Ishikawa (cell line): ENCODE results near the gene SCG2.

ENCODE experiments used
- CEBPB ChIP-seq: IDR thresholded peaks from 2 replicates; pipeline ENCODE4 v1.6.1; 2012
- CREB1 ChIP-seq: IDR thresholded peaks from 2 replicates; pipeline ENCODE4 v1.6.1; 2012; ENCODE audit warnings: low read depth
- EGR1 ChIP-seq: IDR thresholded peaks from 2 replicates; pipeline ENCODE4 v1.6.1; 2012
- EP300 ChIP-seq: IDR thresholded peaks from 2 replicates; pipeline ENCODE4 v1.6.1; 2012; ENCODE audit warnings: borderline replicate concordance
- FOXM1 ChIP-seq: IDR thresholded peaks from 2 replicates; pipeline ENCODE4 v1.6.1; 2012; ENCODE audit warnings: low read depth, borderline replicate concordance
- NFIC ChIP-seq: IDR thresholded peaks from 2 replicates; pipeline ENCODE4 v1.6.1; 2012
- RAD21 ChIP-seq: IDR thresholded peaks from 2 replicates; pipeline ENCODE4 v1.6.1; 2012; ENCODE audit warnings: low read depth
- TAF1 ChIP-seq: IDR thresholded peaks from 2 replicates; pipeline ENCODE4 v1.6.1; 2012; ENCODE audit warnings: low read depth, mild to moderate bottlenecking
- TCF12 ChIP-seq: IDR thresholded peaks from 2 replicates; pipeline ENCODE4 v1.6.1; 2012; ENCODE audit warnings: low read depth
- TEAD4 ChIP-seq: IDR thresholded peaks from 2 replicates; pipeline ENCODE4 v1.6.1; 2012
- YY1 ChIP-seq: IDR thresholded peaks from 2 replicates; pipeline ENCODE4 v1.6.1; 2012; ENCODE audit warnings: low read depth
- ZBTB7A ChIP-seq: IDR thresholded peaks from 2 replicates; pipeline ENCODE4 v1.6.1; 2012; ENCODE audit warnings: low read depth
- TF ChIP-seq, protein P1 (sequence below): IDR thresholded peaks from 2 replicates; pipeline ENCODE4 v1.6.1; 2012; ENCODE audit warnings: low read depth, mild to moderate bottlenecking
- TF ChIP-seq, protein P2 (sequence below): IDR thresholded peaks from 2 replicates; pipeline ENCODE4 v1.6.1; 2012
- TF ChIP-seq, protein P3 (sequence below): IDR thresholded peaks from 2 replicates; pipeline ENCODE4 v1.6.1; 2012

Gene SCG2

DNA sequence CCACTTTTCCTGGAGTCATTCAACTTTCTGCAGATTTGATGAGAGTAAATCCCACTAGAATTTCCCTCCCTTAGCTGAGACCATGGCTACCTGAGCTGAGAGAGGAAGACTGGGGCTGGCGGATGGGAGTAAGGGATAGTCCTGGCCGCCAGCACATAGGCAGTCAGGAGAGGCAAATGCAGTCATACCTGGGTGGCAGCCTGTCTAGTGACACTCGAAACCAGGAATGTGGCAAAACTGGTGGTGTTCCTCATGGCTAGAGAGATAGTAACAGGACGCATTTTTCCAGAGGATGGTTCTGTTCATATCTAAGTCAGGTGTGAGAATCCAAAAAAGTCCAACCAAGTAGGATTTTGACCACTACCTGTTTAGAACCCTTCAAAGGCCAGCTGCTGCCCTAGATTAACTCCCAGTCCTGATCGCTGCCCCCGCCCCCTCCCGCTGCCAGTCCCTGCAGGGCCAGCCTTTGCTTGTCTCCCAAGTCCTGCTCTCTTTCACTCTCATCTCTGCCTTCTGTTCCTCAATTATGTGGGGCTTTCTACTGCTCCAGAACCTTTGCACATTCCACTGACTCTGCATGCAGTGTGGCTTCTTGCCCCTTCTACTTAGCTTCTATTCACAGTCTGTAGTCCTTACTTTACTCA, 17.4 kb upstream of the SCG2 start:
- TF ChIP-seq CREB1 (no peak), RAD21 (no peak), TEAD4 (0 out of 2 replicates have a peak, but pooled peaks have one; percentile 28)
- TF ChIP-seq, protein P1, sequence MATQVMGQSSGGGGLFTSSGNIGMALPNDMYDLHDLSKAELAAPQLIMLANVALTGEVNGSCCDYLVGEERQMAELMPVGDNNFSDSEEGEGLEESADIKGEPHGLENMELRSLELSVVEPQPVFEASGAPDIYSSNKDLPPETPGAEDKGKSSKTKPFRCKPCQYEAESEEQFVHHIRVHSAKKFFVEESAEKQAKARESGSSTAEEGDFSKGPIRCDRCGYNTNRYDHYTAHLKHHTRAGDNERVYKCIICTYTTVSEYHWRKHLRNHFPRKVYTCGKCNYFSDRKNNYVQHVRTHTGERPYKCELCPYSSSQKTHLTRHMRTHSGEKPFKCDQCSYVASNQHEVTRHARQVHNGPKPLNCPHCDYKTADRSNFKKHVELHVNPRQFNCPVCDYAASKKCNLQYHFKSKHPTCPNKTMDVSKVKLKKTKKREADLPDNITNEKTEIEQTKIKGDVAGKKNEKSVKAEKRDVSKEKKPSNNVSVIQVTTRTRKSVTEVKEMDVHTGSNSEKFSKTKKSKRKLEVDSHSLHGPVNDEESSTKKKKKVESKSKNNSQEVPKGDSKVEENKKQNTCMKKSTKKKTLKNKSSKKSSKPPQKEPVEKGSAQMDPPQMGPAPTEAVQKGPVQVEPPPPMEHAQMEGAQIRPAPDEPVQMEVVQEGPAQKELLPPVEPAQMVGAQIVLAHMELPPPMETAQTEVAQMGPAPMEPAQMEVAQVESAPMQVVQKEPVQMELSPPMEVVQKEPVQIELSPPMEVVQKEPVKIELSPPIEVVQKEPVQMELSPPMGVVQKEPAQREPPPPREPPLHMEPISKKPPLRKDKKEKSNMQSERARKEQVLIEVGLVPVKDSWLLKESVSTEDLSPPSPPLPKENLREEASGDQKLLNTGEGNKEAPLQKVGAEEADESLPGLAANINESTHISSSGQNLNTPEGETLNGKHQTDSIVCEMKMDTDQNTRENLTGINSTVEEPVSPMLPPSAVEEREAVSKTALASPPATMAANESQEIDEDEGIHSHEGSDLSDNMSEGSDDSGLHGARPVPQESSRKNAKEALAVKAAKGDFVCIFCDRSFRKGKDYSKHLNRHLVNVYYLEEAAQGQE: no peak

DNA sequence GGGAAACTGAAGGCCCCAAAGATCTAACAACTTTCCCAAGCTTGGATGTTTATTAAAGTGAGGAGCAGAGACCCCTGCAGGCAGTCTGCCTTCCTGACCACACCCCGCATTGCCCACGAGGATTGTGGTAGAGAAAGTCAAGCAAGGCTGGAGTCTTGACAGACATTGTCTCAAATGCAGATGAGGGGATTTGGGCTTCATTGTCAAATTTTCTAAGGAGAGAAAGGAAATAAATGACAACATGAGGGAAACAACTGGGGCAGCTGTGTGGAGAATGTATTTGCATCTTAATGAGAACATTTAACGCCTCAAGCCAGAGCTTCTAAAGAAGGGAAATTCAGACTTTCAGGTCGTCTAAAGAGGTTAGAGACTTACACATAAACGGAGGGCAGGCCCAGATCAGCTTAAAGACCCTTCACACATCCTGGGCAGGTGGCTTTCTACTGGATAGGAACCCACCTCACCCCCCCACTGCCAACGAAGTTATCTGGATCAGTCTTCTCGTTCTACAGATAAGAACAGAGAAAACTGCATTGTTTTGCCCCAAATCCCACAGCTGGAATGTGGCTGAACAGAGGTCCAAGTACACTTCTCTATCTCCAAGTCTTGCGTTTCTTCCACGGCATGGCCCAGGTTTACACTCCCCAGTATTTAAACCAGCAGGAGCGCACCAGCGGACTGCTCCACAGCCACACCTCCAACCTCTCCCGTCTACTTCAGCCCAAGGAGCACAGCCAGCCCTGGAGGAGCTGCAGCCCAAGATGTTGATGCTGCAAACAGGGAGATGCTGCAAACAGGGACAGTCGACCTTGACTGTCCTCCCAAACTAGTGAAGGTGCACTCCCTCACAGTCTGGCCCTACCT, 16.2 kb upstream of the SCG2 start:
- TF ChIP-seq, protein P2, sequence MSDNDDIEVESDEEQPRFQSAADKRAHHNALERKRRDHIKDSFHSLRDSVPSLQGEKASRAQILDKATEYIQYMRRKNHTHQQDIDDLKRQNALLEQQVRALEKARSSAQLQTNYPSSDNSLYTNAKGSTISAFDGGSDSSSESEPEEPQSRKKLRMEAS: no peak
- TF ChIP-seq EGR1: no peak
- no peak for TF ChIP-seq RAD21
- TF ChIP-seq EP300: no peak
- no peak for TF ChIP-seq TCF12
- TF ChIP-seq ZBTB7A: no peak
- TF ChIP-seq NFIC: no peak
- no peak for TF ChIP-seq TAF1
- no peak for TF ChIP-seq YY1
- TF ChIP-seq TEAD4: no peak
- TF ChIP-seq CEBPB: no peak
- TF ChIP-seq, protein P1: no peak
- TF ChIP-seq FOXM1: no peak
- TF ChIP-seq CREB1: no peak
- TF ChIP-seq, protein P3, sequence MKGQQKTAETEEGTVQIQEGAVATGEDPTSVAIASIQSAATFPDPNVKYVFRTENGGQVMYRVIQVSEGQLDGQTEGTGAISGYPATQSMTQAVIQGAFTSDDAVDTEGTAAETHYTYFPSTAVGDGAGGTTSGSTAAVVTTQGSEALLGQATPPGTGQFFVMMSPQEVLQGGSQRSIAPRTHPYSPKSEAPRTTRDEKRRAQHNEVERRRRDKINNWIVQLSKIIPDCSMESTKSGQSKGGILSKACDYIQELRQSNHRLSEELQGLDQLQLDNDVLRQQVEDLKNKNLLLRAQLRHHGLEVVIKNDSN: no peak

DNA sequence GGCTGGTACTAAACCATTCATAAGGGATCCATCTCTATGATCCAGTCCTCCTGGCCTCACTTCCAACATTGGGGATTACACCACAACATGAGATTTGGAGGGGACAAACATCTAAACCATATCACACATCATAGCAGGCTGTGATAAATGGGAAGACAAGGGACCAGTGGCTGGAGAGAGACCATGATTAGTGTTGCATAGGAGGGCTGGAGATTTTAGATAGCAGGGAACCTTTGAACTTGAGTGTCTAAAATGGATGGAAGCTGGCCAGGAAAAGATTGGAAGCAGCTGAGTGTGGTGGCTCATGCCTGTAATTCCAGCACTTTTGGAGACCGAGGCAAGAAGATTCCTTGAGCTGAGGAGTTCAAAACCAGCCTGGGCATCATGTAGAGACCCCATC, 12.4 kb upstream of the SCG2 start:
- TF ChIP-seq, protein P2: no peak
- TF ChIP-seq TCF12: no peak
- TF ChIP-seq, protein P1: no peak

DNA sequence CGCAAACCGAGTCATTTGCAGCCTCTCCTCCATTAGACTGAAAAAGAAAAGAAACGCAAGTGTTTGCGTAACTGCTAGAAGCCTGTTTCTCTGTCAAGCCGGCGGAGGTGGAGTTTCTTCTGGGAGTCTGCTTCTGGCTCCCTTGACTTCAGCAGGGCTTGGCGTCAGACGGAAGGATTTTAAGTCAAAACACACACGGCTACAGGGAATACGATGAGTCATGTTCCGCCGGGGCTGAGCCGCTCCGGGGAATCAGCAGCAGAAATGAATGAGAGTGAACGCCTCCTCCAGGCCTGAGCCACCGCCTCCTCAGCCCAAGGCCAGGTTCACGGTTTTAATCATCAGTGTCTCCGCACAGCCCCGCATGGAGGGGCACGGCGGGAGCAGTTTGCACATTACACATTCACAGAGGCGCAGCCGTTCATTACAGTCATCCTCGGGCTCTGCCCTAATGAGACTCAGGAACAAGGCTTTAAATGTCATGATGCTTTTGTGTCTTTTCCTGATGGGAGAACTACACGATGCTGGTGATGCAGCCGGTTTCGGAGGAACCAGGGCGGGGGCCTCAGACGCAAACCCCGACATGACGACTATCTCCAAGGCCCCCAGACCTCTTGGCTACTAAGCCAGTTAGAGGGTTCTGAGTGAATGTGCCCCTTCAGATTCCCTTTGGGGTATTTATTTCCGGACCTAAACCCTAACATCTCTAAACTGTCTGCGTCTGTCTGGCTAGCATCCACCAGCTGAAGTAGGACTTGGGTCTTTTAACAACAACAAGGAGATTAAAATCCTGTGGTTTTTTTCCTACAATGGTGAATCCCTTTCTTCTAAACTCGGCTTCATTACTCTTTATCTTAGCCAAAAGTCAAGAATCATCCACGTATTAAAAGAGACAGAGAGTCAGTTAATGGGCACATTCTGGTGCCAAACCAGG, 11.1 kb upstream of the SCG2 start:
- TF ChIP-seq TCF12 (no peak), EGR1 (no peak), NFIC (no peak), EP300 (no peak), YY1 (no peak), RAD21 (no peak; the same call in 1 of the 2 replicates), CEBPB (peak; percentile 74), FOXM1 (peak; percentile 45; the same call in 1 of the 2 replicates), TEAD4 (no peak), CREB1 (0 out of 2 replicates have a peak, but pooled peaks have one; percentile 18), TAF1 (no peak)
- TF ChIP-seq, protein P2: no peak
